GM19023 (cell line): ENCODE measurements around the gene PHLPP1.
"Not testable (repeated sequence)": the region's sequence is repeated elsewhere in the genome, so short reads cannot be mapped to it uniquely, and the experiment has no call there.

Experiments
- ATAC-seq: cut with Tn5 transposase; IDR thresholded peaks from one replicate; pipeline ENCODE4 v1.9.1; 2021; ENCODE audit warnings: mild to moderate bottlenecking, moderate library complexity; ENCODE audit not compliant: unreplicated experiment

Gene PHLPP1

DNA sequence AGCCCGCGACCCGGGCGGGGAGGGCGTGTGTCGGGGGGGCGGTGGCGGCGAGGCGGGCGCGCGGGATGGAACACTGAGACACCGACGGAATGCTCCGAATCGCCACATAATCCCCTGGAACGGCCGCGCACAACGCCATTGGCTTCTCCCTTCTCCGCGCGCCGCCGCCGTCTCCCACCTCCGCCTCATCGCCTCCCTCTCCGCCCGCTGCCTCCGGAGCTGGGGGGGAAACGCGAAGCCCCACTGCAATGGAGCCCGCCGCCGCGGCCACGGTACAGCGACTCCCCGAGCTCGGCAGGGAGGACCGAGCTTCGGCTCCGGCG, at the start of gene PHLPP1:
Gene PHLPP1 (plus strand): TSS at position 106 of the 323 bp plus-strand sequence. CDS start 143 bp downstream, at position 249.
- ATAC-seq: peak; percentile 27

DNA sequence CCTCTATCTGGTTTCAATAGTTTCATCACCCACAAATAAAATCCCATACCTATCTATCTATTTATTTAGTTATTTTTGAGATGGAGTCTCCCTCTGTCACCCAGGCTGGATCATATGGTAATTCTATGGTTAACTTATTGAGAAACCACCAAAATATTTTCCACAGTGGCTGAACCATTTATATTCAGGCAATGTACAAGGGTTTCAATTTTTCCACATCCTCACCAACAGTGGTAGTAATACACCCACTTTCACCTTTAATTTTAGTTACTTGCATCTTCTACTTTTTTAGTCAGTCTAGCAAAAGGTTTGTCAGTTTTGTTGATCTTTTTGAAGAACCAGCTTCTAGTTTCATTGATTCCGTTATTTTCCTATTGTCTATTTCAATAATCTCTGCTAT, 46.1 kb upstream of the PHLPP1 start:
- no peak for ATAC-seq

DNA sequence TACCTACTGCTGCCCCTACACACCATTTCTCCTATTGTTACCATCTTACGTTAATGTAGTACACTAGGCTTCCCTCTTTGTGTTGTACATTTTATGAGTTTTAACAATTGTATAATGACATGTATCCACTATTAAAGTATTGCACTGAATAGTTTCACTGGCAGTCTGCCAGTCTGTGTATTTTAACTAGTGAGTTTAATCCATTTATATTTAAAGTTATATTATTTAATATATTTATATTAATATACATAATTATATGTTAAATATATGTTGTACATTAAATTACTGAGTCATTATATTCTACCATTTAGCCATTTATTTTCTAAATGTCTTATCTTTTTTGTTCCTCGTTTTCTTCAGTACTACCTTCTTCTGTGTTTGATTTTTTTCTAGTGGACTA, 44.8 kb upstream of the PHLPP1 start:
- ATAC-seq: no peak

DNA sequence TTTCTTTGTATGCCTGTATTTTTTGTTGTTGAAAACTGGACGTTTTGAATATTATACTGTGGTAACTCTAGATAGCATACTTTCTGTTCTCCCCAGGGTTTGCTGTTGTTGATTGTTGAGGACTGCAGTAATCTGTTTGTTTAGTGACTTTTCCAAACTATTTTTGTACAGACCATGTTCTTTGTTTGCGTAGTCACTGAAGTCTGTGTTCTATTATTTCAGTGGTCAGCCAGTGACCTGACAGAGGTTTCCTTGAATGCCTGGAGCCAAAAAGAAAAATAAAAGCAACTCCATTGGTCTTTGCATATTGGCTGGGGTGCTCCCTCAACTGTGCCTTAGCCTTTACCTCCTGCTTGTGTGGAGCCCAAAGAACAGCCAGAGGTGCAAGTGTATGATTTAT, 42.7 kb upstream of the PHLPP1 start:
- no peak for ATAC-seq

DNA sequence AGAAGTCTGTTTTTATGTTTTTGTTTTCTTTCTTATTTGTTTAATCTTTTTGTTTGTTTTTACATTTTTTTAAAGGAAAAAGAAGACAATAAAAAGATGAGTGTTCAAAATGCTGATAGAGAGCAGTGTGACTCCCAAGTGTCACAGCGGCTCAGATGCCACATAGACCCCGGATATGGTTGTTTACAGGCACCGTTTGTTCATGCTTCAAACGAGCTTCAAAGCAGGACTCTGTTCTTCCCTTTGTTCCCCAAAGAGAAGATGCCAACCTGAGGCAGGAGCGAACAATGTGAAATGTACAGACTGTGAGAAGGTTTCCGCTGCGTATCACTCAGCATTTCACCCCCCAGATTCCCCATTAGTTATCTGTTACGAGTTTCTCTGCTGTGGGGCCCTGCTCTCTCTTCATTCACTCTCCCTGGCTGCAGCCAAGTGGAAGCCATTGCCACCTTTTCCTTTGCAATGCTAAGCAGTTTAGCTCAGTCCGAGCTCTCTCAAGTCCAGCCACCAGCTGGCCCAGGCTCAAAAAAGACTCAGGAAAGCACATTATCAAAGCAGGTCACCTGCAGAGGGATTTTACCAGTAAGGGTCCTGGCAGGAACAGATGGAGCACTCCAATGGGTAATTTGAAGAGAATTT, 36.4 kb upstream of the PHLPP1 start:
- ATAC-seq: no peak

DNA sequence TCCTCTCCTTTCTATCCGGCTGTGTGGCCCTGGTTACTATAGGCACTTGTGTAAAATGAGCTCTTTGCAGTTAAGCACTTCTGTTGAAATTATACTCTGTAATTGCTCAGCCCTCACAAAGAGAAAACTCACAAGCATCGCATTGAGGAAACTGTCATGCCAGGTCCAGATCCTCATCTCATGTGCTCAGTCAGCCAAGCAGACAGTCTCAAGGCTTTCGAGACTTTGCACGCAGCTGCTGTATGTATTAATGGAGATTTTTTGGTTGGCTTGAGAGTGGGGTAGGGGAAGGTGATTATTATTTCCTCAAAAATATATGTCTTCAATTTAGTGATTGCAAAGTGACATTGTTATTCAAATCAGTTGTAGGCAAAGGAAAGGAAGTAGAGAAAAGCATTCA, 33.0 kb upstream of the PHLPP1 start:
- no peak for ATAC-seq

DNA sequence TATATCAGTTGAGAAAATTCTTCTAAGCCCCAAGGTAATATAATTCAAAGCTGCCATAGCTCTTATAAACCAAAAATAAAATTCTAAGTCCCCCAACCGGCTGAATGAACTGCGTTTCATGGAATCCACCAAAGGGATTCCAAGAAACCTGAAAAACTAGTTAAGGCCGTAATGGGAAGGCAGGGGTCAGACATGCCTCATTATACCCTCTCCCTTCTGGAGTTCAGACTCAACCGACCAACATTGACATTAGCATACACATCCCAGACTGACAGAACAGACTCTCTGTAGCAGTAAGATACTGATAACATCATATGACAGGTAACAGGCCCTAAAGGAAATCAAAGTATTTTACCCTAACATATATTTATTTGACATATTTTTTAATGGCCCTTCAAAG, 31.4 kb upstream of the PHLPP1 start:
- no peak for ATAC-seq

DNA sequence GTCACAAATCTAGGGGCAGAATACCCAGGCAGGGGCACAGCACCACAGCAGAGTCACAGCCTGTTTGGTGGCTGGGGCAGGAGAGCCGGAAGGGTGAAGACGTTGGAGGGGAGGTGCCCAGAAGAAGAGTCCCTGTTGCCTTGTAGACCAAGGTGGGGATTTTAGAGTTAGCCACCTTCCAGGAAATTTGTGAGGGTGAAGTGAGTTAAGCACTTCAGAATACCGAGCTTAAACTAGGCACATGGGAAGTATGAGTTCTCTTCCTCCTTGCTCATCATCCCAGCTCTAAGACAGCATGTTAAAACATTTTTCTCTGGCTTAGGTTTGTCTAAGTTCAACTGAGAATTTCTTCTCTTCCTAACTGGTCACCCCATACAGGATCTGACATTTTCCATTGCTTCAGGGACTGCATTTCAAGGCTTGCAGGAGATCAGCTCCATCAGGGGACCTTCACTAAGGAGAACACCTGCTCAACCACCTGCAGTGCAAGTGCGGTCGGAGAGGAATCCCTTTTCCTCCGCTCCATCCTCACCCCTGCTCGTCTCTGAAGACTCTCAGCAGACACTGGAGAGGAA, 26.5 kb upstream of the PHLPP1 start:
- no peak for ATAC-seq

DNA sequence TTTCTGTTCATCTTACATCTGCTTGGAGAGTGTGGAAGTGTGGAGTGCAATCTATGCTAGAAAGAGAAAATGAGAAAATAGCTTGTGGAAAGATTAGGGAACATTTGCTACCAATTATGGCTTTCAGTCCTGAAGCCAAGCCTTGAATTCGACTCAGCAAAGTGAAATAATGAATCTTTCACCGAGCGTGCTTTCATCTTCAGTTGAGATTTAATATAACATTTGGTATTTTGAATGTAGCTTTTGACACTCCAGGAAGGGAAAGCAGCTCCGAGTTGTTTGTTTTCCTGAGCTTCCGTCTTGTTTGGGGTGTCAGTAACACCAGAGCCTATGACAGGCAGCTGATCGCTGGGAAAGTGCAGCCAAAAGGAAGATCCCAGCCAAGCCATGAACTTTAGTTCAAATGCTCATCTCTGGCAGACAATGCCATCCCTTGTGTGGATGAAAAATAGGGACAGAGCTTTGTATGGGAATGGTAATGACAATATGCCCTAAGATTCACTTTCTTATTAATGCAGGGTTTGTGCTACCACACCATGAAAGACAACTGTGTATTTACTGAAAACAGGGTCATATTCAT, 25.0 kb upstream of the PHLPP1 start:
- ATAC-seq: no peak

DNA sequence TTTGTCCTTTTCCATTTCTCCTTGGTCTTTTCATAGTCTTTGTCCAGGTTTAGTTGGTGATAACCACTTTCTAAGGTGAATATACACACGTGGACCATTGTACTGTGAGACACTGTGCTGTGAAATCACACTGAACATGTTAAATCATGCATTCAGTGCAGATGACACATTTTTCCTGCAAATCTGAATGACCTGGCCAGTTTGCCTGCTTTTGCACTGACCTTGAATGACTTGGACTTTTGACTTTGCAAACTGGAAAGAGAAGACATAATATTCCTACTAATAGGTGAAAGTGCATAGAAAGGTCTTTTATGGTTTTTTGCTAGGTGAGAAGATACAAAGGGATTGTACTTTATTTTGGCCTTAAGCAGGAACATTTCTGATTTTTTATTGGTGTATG, 21.7 kb upstream of the PHLPP1 start:
- ATAC-seq: no peak

DNA sequence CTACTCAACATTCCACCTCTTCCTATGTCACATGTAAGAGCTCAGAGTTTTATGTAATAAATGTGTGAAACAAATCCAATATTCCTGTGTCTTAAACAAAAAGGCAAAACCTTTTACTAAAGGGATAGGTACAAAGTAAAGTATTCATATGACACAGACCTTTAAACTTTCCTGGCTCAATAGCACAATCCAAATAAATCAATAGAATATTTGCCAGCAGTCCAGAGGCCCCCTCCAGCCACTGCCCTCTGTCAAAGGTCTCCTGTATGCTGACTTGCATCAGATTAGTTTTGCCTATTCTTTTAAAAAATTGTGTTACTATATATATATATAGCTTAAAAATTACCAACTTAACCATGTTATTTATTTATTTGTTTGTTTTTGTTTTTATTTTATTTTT, 17.7 kb upstream of the PHLPP1 start:
- no peak for ATAC-seq

DNA sequence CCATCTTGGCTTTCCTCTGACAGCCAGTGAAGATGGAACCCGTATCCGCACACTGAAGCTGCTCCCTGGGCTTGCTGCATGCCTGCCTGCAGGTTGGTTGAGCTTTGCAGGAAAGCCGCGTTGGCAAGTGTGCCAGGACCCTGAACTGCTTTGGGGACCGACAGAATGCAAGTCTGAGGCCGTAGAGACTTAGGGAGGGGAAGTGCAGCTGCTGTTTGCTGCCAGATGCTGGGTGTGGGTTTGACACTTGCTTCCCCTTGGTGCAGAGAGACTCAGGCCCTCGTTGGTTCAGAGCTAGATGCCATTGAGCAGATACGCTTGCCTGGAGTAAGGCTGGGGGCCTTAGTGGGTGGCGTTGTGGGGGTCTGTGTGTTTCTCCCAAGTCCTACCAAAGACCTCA, 13.1 kb upstream of the PHLPP1 start:
- no peak for ATAC-seq

DNA sequence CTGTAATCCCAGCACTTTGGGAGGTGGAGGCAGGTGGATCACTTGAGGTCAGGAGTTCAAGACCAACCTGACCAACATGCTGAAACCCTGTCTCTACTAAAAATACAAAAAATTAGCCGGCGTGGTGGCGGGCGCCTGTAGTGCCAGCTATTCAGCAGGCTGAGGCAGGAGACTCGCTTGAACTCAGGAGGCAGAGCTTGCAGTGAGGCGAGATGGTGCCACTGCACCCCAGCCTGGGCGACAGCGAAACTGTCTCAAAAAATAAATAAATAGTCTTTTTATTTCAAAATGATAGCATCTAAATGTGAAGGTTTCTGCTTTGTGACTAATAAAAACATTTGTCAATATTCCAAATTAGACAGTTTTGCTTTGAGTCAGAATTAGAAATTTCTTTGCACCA, 8.5 kb upstream of the PHLPP1 start:
- not testable (repeated sequence) for ATAC-seq

DNA sequence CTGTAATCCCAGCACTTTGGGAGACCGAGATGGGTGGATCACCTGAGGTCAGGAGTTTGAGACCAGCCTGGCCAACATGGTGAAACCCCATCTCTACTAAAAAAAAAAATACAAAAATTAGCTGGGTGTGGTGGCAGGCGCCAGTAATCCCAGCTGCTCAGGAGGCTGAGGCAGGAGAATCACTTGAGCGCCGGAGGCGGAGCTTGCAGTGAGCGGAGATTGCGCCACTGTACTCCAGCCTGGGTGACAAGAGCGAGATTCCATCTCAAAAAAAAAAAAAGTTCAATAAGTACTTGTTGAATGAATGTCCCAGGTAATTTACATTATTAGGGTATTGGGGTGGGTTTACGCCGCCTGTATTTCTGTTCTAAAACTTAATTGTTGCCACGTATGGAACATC, 5.4 kb upstream of the PHLPP1 start:
- not testable (repeated sequence) for ATAC-seq

DNA sequence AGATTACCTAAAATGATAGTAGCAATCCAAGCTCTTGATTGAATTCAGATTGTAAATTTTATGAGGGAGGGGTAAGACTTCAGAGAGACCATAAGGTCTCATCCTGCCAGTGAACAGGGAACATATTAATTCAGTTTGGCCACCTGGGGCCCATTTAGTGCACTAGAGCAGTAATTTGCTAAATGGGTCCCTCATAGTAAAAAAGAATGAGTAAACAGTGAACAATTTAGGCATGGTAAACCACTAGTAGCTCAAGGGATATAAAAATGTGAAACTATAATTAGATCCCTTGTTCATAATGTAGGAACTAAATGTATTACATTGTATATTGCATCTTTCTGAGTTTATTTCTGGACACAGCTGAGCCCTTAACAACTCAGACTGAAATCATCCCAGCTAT, 4.9 kb upstream of the PHLPP1 start:
- ATAC-seq: no peak

DNA sequence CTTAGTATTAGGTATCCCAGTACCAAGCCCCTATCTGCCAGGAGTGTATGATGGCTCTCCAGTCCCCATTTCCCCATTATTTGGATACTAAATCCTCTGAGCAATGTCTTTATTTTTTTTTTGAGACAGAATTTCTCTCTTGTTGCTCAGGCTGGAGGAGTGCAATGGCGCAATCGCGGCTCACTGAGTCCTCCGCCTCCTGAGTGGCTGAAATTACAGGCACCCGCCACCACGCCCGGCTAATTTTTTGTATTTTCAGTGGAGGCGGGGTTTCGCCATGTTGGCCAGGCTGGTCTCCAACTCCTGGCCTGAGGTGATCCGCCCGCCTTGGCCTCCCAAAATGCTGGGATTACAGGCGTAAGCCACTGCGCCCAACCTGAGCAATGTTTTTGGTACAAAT, 3.6 kb upstream of the PHLPP1 start:
- no peak for ATAC-seq

DNA sequence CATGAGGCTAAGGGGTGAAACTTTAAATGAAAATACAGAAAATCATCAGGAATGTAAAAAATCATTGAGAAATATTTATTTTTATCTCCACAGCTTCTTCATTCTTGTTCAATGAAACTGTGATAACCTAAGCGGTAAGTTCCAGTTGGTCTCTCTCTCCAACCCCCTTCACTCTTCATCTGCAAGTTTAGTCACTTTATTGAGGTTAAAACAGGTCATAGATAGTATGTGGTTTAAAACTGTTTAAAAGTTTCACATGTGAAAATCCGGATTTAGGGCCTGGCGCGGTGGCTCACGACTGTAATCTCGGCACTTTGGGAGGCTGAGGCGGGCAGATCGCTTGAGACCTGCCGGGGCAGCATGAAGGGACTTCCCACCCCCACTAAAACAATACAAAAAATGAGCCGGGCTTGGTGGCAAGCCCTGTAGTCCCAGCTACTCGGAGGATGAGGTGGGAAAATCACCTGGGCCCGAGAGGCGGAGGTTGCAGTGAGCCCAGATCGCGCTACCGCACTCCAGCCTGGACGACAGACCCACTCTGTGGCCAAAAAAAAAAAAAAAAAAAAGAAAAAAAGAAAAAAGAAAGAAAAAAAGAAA, 1.6 kb upstream of the PHLPP1 start:
- ATAC-seq: no peak

DNA sequence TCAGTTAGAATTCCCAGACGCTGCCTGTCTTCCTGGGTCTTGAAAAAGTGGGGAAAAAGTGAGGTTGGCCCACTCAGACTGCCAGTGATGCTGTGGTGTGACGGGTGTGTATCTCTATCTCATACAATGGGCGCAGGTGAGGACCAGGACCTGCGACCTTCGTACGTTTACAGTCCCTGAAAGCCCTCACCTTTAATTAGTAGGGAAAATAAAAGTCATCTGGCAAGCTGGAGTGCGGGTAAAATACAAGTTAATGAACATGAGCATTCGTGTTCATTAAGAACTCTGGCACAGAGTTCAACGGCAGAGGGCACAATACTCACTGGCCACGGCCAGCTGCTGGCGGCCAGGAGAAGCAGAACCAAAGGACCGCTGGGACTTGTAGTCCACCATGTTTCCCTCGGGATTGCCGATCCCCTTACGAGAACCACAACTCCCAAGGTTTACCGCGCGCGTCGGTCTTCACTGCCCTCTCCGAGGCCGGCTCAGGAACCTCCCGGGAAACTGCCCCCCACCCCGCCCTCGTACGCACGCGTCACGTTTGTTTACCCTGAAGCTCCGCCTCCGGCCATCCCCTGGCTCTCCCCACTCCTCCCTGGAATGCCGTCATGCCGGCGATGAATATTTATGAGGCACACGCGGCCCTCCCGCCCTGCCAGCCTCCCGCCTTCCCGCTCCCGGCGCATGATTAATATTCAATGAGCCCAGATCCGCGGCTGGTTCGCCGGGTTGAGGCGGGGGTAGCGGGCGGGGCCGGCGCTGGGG, 488 bp upstream of the PHLPP1 start:
- ATAC-seq: peak; percentile 68

DNA sequence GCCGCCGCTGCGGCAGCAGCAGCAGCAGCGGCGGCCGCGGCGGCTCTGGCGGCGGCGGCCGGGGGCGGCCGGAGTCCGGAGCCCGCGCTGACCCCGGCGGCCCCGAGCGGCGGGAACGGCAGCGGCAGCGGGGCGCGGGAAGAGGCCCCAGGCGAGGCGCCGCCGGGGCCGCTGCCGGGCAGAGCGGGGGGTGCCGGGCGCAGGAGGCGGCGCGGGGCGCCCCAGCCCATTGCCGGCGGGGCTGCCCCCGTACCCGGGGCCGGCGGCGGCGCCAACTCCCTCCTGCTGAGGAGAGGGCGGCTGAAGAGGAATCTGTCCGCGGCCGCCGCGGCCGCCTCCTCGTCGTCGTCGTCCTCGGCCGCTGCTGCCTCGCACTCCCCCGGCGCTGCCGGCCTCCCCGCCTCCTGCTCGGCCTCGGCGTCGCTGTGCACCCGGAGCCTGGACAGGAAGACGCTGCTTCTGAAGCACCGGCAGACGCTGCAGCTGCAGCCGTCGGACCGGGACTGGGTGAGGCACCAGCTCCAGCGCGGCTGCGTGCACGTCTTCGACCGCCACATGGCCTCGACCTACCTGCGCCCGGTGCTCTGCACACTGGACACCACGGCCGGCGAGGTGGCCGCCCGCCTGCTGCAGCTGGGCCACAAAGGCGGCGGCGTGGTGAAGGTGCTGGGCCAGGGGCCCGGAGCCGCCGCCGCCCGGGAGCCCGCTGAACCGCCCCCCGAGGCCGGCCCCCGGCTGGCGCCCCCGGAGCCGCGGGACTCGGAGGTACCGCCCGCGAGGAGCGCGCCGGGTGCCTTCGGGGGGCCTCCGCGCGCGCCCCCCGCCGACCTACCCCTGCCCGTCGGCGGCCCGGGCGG, 646 bp downstream of the PHLPP1 start:
- ATAC-seq: peak; percentile 27

DNA sequence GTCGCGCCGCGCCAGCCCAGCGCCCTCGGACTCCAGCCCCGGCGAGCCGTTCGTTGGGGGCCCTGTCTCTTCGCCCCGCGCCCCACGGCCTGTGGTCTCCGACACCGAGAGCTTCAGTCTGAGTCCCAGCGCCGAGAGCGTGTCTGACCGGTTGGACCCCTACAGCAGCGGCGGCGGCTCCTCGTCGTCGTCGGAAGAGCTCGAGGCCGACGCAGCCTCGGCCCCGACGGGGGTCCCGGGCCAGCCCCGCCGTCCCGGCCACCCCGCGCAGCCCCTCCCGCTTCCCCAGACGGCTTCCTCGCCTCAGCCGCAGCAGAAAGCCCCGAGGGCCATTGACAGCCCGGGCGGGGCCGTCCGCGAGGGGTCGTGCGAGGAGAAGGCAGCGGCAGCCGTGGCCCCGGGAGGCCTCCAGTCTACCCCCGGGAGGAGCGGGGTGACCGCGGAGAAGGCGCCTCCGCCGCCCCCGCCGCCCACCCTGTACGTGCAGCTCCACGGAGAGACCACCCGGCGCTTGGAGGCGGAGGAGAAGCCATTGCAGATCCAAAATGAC, 1.4 kb downstream of the PHLPP1 start:
- peak; percentile 18 for ATAC-seq
